HG02571 (cell line): ENCODE results near the gene PHETA1.
"Not testable (repeated sequence)": the region's sequence is repeated elsewhere in the genome, so short reads cannot be mapped to it uniquely, and the experiment has no call there.

ENCODE experiments used
- ATAC-seq: cut with Tn5 transposase; IDR thresholded peaks from one replicate; pipeline ENCODE4 v1.9.1; 2021; ENCODE audit warnings: mild to moderate bottlenecking, moderate library complexity; ENCODE audit not compliant: unreplicated experiment

Gene PHETA1

GRCh38 chr12:111405859-111406473 lies 37.1 kb upstream of the PHETA1 start, which contains the start of gene SH2B3:
SH2B3 (plus strand) TSS chr12:111405923; CDS start chr12:111418146, 12,223 bp downstream.
- peak; percentile 2 for ATAC-seq

- ATAC-seq, result peak; percentile 50
These were observed 36.4 kb upstream of the PHETA1 start for GRCh38 chr12:111405149-111405858.

- ATAC-seq, result peak; percentile 3
These were observed 35.7 kb upstream of the PHETA1 start for GRCh38 chr12:111404362-111405148.

GRCh38 chr12:111402490-111402824 lies 33.6 kb upstream of the PHETA1 start:
- not testable (repeated sequence) for ATAC-seq

- ATAC-seq, result no peak
These were observed 32.3 kb upstream of the PHETA1 start for GRCh38 chr12:111401167-111401605.

- not testable (repeated sequence) for ATAC-seq
These were observed 31.0 kb upstream of the PHETA1 start for GRCh38 chr12:111399741-111400404.

- no peak for ATAC-seq
These were observed 29.6 kb upstream of the PHETA1 start for GRCh38 chr12:111398530-111398929.

GRCh38 chr12:111396726-111397445 lies 28.0 kb upstream of the PHETA1 start:
- ATAC-seq, result peak; percentile 65

GRCh38 chr12:111396271-111396670 lies 27.4 kb upstream of the PHETA1 start:
- not testable (repeated sequence) for ATAC-seq

- ATAC-seq, result no peak
These were observed 26.7 kb upstream of the PHETA1 start for GRCh38 chr12:111395336-111396187.

GRCh38 chr12:111394480-111394879 lies 25.6 kb upstream of the PHETA1 start:
- ATAC-seq, result no peak

- no peak for ATAC-seq
These were observed 24.9 kb upstream of the PHETA1 start for GRCh38 chr12:111393700-111394300.

- ATAC-seq, result no peak
These were observed 22.0 kb upstream of the PHETA1 start for GRCh38 chr12:111390910-111391309.

- ATAC-seq, result no peak
These were observed 20.7 kb upstream of the PHETA1 start for GRCh38 chr12:111389635-111390034.

GRCh38 chr12:111387747-111388323 lies 18.9 kb upstream of the PHETA1 start:
- no peak for ATAC-seq

GRCh38 chr12:111386885-111387284 lies 18.0 kb upstream of the PHETA1 start:
- ATAC-seq, result no peak

- ATAC-seq, result no peak
These were observed 15.7 kb upstream of the PHETA1 start for GRCh38 chr12:111384596-111384995.

GRCh38 chr12:111379942-111380554 lies 11.2 kb upstream of the PHETA1 start:
- no peak for ATAC-seq
